HG02943 (cell line): ENCODE measurements around the gene SMKR1.
"Not testable (repeated sequence)": the region's sequence is repeated elsewhere in the genome, so short reads cannot be mapped to it uniquely, and the experiment has no call there.

ENCODE experiments used
- ATAC-seq: cut with Tn5 transposase; IDR thresholded peaks from one replicate; pipeline ENCODE4 v1.9.1; 2021; ENCODE audit warnings: mild to moderate bottlenecking, low read depth, moderate library complexity; ENCODE audit not compliant: unreplicated experiment

Gene SMKR1

DNA sequence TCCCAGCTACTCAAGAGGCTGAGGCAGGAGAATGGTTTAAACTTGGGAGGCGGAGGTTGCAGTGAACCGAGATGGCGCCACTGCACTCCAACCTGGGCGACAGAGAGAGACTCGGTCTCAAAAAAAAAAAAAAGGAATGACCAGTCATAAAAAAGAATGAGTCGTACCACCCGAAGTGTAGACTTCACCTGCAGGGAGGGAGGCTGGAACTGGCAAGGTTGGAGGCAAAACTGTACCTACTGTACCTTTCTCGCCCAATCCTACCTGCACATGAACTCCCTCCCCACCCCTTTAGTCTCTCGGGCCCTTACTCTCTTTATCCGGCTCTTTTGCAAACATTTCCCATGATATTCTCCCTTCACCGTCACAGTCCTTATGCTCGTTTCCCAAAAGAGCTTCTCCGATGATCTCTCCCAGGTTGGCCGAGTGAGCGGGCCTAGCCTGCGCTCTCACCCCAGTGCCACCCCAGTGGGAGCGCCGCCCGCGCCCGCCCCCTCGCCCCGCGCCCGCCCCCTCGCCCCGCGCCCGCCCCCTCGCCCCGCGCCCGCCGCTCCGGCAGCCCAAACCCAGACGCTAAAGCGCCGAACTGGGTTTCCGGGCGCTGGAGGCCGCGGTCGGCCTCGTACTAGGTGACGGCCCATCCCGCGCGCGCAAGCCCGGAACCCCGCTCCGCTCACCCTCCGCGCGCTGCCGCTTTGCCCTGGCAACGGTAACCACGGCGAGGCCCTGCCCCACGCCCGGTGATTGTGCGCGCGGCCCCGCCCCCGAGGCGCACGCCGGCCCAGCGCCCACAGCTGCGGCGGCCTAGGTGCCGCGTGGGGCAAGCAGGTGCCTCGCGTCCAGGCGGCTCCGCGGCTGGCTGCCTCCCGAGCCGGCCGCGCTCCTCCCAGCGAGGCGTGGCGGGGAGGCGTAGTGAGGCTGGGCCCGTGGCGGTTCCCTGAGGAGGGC lies at the start of gene SMKR1:
TSS of gene SMKR1 (plus strand) at position 772 of the 948 bp plus-strand sequence. CDS start 294 bp downstream, outside the sequence.
- ATAC-seq: peak; percentile 82

DNA sequence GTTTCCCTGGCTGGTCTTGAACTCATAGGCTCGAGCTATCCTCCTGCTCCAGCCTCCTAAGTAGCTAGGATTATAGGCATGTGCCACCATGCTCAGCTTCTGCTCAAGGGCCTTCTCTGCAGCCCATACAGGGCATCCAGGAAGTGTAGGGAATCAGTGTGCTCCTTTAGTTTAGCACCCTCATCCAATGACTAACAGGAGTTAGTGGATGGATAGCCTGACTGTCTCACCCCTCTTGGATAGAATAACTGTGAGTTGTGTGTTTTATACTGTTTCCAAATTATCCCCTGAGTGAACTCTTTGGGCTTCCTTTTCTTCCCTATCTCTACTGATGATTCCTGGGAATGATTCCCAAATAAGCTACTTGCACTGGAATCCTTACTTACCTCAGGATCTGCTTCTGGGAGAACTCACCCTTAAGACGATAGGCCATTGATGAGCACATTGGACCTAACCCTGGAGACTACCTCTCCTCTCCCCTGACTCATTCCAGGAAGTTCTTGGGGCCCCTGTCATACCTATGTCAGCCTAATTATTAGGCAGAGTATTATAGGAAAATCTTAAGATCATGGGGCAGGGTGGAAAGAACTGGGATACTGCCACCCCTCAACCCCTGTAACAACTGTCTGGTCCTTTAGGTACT lies 49.6 kb upstream of the SMKR1 start:
- ATAC-seq: no peak

DNA sequence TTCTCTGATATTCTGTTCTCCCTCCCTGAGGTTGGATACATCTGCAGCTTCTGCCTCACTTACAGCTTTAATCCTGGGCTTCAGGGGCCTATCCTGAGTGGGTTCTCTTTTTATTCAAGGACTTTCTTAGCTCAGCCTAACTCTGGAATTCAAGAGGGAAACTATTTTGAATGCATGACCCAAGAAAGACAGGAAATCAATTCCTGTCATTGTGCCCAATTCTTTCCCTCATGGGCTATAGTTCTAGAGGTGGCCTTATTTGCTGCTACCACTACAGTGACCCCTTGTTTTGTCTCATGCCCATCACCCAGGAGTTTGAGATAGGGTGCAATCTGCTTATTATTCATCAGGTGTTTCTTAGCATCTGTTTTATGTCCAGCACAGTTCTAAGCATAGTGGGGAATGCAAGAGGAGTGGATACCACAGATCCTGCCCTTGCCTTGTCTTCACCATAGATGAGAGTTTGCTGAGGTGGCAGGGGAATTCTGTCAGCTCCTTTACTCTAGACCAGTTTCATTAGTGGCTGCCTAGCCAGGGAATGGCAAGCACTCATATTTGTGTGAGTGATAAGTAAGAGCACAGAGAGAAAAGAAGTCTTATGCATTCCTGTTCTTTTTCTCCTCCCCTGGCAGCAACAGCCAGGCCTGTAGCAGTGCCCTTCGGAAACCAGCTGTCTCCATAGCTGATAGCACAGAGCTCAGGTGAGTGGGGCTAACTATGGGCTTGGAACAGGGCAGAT lies 48.7 kb upstream of the SMKR1 start:
- no peak for ATAC-seq

DNA sequence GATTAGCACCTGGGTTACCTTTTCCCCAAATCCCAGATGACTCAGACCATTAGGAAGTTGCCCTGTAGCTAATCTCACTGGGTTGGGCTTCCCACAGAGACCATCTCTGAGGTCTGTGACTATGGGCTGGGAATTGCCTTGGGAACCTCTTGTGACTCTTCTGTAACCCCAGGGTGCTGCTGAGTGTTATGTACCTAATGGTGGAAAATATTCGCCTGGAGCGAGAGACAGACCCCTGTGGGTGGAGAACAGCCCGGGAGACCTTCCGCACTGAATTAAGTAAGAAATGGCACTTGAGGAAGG lies 48.1 kb upstream of the SMKR1 start:
- no peak for ATAC-seq

DNA sequence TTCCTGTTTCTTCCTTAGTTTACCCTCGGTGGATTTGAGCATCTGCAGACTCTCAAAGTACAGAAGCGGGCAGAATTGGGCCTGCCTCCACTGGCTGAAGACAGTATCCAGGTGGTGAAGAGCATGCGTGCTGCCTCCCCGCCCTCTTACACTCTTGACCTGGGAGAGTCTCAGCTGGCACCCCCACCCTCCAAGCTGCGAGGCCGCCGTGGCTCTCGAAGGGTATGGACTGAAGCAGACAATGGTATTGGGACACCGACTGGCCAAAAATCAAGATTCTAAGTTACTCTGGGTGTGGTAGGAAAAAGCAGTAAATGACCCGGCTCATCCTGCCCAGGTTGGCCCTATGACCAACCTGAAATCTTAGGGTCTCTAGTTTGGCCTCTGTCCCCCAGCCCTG lies 45.9 kb upstream of the SMKR1 start:
- no peak for ATAC-seq

DNA sequence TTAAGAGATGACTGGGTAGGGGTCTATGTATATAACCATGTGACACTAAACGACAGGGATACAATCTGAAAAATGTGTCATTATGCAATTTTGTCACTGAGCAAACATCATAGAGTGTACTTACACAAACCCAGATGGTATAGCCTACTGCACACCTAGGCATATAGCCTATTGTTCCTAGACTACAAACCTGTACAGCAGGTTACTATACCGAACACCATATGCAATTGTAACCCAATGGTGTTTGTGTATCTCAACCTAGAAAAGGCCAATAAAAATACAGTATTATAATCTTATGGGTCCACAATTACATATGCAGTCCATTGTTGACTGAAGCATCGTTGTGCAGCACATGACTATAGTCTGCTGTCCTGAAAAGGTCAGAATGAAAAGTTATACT lies 45.2 kb upstream of the SMKR1 start:
- ATAC-seq: no peak

DNA sequence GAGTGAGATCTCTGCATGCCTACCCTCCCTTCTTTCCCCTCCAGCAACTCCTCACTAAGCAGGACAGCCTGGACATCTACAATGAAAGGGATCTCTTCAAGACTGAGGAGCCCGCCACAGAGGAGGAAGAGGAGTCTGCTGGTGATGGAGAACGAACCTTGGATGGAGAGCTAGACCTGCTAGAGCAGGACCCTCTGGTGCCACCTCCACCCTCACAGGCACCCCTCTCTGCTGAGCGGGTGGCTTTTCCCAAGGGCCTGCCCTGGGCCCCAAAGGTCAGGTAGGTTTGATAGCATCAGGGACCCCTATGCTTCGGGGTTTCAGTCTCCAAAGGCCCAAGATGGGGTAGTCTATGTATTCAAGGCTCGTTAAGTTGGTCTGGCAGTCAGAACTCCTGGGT lies 44.2 kb upstream of the SMKR1 start:
- no peak for ATAC-seq

DNA sequence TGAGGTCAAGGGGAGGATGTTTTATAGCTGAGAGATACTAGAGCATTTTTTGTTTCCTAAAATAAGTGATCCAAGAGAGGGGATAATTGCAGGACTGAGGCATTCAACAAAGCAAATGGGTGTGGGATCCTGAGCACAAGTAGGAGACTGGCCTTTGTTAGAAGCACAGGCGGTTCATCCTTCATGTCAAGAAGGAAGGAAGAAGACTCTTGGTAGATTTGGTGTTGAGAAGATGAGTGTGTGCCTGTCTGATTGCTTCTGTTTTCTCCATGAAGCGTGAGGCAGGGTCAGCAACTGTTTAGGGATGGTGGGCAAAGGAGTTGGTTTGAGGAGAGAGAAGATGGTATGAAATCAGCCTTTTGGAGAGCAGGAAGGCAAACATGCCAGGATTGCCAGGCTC lies 40.5 kb upstream of the SMKR1 start:
- no peak for ATAC-seq

DNA sequence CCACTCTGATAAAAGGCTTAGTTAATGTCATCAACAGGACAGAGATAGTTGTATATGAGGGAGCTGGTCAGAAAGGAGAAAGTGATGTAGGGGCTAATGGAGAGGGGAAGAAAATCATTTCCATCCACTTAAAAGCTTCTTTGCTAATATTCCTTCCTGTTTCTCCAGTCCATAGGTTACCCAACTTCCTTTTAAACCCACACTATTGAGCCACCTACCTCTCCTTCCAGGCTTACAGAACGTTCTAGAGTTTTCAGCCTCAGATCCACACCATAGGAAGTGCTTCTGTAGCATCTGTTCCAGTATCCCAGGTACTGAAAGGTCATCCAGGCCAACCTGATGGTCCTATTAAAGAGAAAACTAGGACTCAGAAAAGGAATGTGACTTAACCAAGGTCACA lies 39.9 kb upstream of the SMKR1 start:
- no peak for ATAC-seq

DNA sequence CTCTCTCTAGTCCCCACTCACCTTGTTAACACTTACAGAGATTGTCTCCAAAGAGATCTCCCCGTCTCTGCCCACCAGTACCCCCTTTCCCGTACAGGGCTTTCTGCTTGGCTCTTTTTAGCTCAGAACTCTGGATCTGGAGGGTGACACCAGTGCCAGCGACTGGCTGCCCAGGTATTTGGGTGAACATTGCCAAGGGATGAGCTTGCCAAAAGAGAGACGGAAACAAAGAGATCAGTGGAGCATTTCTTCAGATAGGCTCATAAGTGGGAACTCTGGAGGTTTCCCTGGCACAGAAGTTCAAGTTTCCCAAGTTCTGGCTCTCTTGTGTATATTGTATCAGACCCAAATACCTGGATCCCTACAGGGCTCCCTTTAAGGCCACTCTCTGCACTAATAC lies 38.1 kb upstream of the SMKR1 start:
- no peak for ATAC-seq

DNA sequence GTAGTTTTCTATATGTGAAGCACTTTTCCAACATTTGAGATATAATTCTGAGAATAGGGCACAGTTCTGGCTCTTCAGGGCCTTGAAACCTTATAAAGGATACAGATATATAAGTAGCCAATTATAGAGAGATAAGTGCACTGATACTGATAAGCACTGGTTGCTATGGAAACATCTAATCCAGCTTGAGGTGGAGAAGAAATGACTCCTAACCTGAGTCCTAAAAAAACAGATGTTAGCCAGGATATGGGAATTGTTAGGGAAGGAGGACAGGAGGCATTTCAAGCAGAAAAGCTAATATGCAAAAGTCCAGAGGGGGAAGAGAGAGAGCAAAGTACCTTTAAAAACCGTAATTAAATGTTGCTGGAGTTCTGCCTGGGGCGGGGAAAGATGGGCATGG lies 37.3 kb upstream of the SMKR1 start:
- no peak for ATAC-seq

DNA sequence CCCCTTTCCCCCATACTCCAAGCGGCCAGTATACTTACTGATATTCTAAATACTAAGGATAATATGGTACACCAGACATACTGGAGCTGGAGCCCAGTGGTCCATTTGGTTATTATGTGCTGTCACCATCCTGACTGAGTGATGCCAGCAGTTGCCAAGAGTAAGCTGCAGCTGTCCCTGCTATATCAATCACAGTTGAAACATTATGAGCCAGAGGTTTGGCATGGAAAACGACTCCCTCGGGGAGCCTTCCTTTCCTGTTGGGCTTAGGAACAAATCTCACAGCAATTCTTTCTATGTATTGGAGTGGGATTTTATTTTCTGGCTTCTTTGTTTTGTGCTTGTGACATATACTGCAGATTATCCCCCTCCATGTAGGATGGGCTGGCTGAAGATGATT lies 35.5 kb upstream of the SMKR1 start:
- no peak for ATAC-seq

DNA sequence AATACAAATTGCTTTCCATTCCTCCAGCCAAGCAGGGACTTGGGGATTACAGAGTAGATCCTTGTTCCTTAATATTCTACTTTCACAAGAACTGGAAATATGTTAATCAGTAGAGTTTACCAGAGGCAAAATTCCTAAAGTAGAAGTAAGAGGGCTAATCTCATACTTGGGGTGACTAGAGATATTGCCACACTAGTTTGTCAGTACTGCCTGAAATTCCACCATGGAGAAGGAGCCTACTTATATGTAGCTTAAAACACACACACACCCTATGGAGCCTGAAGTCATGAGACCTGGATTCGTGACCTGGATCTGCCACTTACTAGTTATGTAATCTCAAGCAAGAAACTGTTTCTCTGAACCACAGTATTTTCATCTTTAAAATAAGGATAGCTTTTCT lies 34.2 kb upstream of the SMKR1 start:
- ATAC-seq: no peak

DNA sequence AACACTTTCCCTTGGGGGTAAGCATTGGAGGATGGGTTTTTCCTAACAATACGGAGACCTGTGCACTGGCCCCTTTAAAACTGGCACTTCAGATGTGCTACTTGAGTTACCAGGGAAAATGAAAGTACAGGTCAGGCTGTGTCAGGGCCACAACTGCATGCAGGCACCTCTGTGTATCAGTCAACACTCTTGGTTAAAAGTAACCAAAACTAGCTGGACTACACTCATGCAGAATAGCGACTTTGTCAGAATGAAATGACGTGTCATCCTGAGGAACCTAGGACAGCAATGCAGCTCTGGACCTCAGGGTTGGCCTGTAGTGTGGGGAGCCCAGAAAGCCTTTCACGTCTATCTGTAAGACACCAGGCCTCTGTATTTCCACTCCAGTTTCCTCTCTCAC lies 33.8 kb upstream of the SMKR1 start:
- no peak for ATAC-seq

DNA sequence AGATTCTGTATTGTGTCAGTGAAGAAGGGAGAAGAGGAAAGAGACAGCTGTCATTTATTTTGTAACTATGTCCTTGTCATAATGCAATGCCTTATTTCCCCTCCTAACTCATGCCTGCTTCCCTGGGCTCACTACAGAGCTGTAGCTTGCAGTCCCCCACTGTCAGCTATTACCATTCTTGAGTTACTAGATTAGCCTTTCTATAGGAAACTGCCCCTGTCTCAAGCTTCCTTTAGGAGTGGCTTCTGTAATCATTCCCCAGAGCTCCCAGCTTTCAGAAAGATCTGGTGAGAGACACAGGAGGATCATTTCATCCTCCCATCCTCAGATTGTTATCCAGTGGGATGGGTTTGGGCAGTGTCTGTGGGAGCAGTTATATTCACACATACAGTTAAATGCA lies 32.4 kb upstream of the SMKR1 start:
- no peak for ATAC-seq

DNA sequence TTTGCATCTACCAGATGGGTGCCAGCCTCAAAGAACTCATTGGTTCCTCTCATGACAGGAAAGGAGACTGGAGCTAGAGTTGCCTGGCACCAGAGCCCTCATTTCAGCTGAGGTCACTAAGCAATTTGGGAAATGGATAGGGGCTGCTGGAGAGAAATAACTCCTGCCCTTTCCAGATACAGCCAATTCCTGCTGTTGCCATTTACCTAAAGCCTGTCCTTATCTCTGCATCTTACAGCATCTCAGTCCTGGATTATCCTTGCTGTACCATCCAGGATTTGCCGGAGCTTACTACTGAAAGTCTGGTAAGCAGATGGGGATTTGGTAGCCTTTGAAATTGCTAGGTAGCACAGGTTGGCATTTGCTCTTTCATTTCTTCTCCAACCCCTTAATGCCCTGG lies 31.9 kb upstream of the SMKR1 start:
- no peak for ATAC-seq

DNA sequence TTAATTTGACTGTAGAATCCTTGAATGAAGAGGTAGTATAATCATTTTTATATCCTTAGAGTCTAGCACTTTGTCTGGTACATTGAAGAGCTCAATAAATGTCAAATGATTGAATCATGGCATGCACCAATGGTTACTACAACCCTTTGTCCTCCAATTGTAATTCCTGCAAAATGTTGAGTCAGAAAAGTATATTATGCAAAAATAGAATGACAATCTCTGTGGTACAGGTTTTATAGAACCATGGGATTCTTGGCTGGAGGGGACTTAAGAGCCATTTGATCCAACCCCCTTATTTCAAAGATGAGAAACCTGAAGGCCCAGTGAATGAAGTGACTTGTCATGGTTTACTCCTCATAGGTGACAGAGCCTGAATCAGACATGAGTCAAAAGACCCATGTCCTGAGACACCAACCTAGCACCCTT lies 30.9 kb upstream of the SMKR1 start:
- no peak for ATAC-seq

DNA sequence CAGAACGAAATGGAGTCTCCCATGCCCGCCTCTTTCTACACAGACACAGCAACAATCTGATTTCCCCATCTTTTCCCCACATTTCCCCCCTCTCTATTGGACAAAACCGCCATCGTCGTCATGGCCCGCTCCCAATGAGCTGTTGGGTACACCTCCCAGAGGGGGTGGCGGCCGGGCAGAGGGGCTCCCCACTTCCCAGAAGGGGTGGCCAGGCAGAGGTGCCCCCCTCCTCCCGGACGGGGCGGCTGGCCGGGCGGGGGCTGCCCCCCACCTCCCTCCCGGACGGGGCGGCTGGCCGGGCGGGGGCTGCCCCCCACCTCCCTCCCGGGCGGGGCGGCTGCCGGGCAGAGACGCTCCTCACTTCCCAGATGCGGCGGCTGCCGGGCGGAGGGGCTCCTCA lies 26.4 kb upstream of the SMKR1 start:
- not testable (repeated sequence) for ATAC-seq

DNA sequence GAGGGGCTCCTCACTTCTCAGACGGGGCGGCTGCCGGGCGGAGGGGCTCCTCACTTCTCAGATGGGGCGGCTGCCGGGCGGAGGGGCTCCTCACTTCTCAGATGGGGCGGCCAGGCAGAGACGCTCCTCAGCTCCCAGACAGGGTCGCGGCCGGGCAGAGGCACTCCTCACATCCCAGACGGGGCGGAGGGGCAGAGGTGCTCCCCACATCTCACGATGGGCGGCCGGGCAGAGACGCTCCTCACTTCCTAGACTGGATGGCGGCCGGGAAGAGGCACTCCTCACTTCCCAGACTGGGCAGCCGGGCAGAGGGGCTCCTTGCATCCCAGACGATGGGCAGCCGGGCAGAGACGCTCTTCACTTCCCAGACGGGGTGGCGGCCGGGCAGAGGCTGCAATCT lies 25.9 kb upstream of the SMKR1 start:
- ATAC-seq: not testable (repeated sequence)

DNA sequence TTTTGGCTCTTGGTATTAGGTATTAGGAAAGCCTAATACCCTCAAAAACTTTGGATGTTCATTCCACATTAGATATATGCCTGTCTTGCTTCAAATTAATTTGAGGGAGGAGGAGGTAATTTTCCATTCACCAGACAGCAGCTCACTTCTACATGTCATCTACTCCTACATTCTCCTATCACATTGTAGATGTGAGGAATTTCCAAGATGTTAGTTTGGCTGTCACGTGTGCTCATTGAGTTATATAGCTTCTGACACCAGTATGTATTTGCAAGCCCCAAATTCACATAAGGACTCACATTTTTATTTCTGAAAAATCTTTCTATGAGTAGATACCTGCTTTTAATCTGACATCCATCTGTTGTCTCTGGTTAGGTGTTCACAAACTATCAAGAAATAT lies 22.5 kb upstream of the SMKR1 start:
- no peak for ATAC-seq

DNA sequence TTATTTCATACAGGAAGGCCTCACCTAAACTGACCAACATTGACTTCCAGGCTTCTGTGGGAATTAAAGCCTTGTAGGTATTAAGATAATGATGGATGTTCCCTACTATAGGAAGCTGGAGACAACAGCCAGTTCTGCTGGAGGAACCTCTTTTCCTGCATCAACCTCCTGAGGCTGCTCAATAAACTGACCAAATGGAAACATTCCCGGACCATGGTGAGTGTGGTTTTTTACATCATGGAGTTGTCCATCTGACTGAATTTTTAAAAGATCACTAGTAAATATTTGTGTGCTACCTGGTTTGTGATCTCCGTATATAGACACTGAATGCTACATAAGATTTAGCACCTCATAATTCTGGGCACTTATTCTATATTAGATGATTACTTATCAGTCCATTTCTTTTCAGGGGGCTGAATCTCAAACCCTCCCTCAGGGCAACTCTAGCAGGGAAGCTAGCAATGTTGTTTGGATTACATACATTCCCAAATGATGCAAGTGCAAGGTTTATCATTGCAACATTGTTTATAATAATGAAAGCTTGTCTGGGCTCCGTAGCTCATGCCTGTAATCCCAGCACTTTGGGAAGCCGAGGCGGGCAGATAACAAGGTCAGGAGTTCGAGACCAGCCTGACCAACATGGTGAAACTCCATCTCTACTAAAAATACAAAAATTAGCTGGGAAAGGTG lies 21.5 kb upstream of the SMKR1 start:
- ATAC-seq: no peak
